HG02870 (cell line): Measurements from ENCODE around the gene RTN4.
A peak's percentile ranks its signal among the peaks of the same experiment; 100 is the strongest.
"Not testable (repeated sequence)": the region's sequence is repeated elsewhere in the genome, so short reads cannot be mapped to it uniquely, and the experiment has no call there.

Experiments used
- ATAC-seq: cut with Tn5 transposase; IDR thresholded peaks from one replicate; pipeline ENCODE4 v1.9.1; 2021; ENCODE audit warnings: mild to moderate bottlenecking, moderate library complexity; ENCODE audit not compliant: unreplicated experiment

Gene RTN4

GRCh38 chr2:55050100-55050994 is at the start of gene RTN4:
Gene RTN4 (minus strand): TSS chr2:55050451. CDS start chr2:55050300, 151 bp downstream.
- ATAC-seq, result peak; percentile 83

GRCh38 chr2:55099493-55099877 is 49.2 kb upstream of the RTN4 start:
- ATAC-seq, result no peak

GRCh38 chr2:55097461-55098410 is 47.5 kb upstream of the RTN4 start:
- no peak for ATAC-seq

GRCh38 chr2:55097082-55097460 is 46.8 kb upstream of the RTN4 start:
- ATAC-seq, result no peak

- ATAC-seq, result no peak
Observed at GRCh38 chr2:55096586-55096985, 46.3 kb upstream of the RTN4 start.

GRCh38 chr2:55093381-55093780 is 43.1 kb upstream of the RTN4 start:
- ATAC-seq, result no peak

GRCh38 chr2:55092439-55092838 is 42.2 kb upstream of the RTN4 start:
- no peak for ATAC-seq

- ATAC-seq, result not testable (repeated sequence)
Observed at GRCh38 chr2:55091681-55092080, 41.4 kb upstream of the RTN4 start.

- no peak for ATAC-seq
Observed at GRCh38 chr2:55090702-55091101, 40.5 kb upstream of the RTN4 start.

GRCh38 chr2:55089726-55090125 is 39.5 kb upstream of the RTN4 start:
- no peak for ATAC-seq

GRCh38 chr2:55088400-55088799 is 38.1 kb upstream of the RTN4 start:
- no peak for ATAC-seq

GRCh38 chr2:55087936-55088335 is 37.7 kb upstream of the RTN4 start:
- ATAC-seq, result no peak

GRCh38 chr2:55087501-55087900 is 37.2 kb upstream of the RTN4 start:
- ATAC-seq, result no peak

GRCh38 chr2:55085113-55086040 is 35.1 kb upstream of the RTN4 start:
- no peak for ATAC-seq

- ATAC-seq, result no peak
Observed at GRCh38 chr2:55084641-55085040, 34.4 kb upstream of the RTN4 start.

- ATAC-seq, result no peak
Observed at GRCh38 chr2:55080204-55080738, 30.0 kb upstream of the RTN4 start.

GRCh38 chr2:55078956-55079355 is 28.7 kb upstream of the RTN4 start:
- ATAC-seq, result no peak

- ATAC-seq, result no peak
Observed at GRCh38 chr2:55076721-55077120, 26.5 kb upstream of the RTN4 start.

- not testable (repeated sequence) for ATAC-seq
Observed at GRCh38 chr2:55076019-55076418, 25.8 kb upstream of the RTN4 start.
